ENCODE data around the gene XYLT1.
A peak's percentile ranks its signal among the peaks of the same experiment; 100 is the strongest.
"Not testable (repeated sequence)": the region's sequence is repeated elsewhere in the genome, so short reads cannot be mapped to it uniquely, and the experiment has no call there.

Gene XYLT1

GRCh38 chr16:17470908-17471718 is at the start of gene XYLT1:
Gene XYLT1, minus strand, starts transcription at chr16:17470960. Its CDS starts 164 bp downstream, at chr16:17470796.
- DNase-seq (ENCODE audit: low read depth), result peak; percentile 97

- no peak for DNase-seq (ENCODE audit: low read depth)
Measured at GRCh38 chr16:17520111-17520510, 49.4 kb upstream of the XYLT1 start.

GRCh38 chr16:17519101-17519955 is 48.6 kb upstream of the XYLT1 start:
- DNase-seq (ENCODE audit: low read depth), result no peak

GRCh38 chr16:17518441-17518840 is 47.7 kb upstream of the XYLT1 start:
- no peak for DNase-seq (ENCODE audit: low read depth)

- DNase-seq (ENCODE audit: low read depth), result no peak
Measured at GRCh38 chr16:17515421-17516210, 44.9 kb upstream of the XYLT1 start.

- DNase-seq (ENCODE audit: low read depth), result no peak
Measured at GRCh38 chr16:17512636-17513220, 42.0 kb upstream of the XYLT1 start.

- peak; percentile 69 for DNase-seq (ENCODE audit: low read depth)
Measured at GRCh38 chr16:17511340-17511739, 40.6 kb upstream of the XYLT1 start.

- no peak for DNase-seq (ENCODE audit: low read depth)
Measured at GRCh38 chr16:17510567-17510966, 39.8 kb upstream of the XYLT1 start.

- no peak for DNase-seq (ENCODE audit: low read depth)
Measured at GRCh38 chr16:17509194-17509593, 38.4 kb upstream of the XYLT1 start.

GRCh38 chr16:17508303-17508702 is 37.5 kb upstream of the XYLT1 start:
- no peak for DNase-seq (ENCODE audit: low read depth)

- not testable (repeated sequence) for DNase-seq (ENCODE audit: low read depth)
Measured at GRCh38 chr16:17507516-17507915, 36.8 kb upstream of the XYLT1 start.

GRCh38 chr16:17505828-17506227 is 35.1 kb upstream of the XYLT1 start:
- DNase-seq (ENCODE audit: low read depth), result not testable (repeated sequence)

GRCh38 chr16:17504050-17504449 is 33.3 kb upstream of the XYLT1 start:
- DNase-seq (ENCODE audit: low read depth), result no peak

- DNase-seq (ENCODE audit: low read depth), result no peak
Measured at GRCh38 chr16:17503331-17503730, 32.6 kb upstream of the XYLT1 start.

- no peak for DNase-seq (ENCODE audit: low read depth)
Measured at GRCh38 chr16:17501321-17501720, 30.6 kb upstream of the XYLT1 start.

- DNase-seq (ENCODE audit: low read depth), result no peak
Measured at GRCh38 chr16:17499223-17499902, 28.6 kb upstream of the XYLT1 start.

GRCh38 chr16:17497648-17498047 is 26.9 kb upstream of the XYLT1 start:
- no peak for DNase-seq (ENCODE audit: low read depth)

GRCh38 chr16:17496891-17497290 is 26.1 kb upstream of the XYLT1 start:
- no peak for DNase-seq (ENCODE audit: low read depth)

- DNase-seq (ENCODE audit: low read depth), result no peak
Measured at GRCh38 chr16:17493012-17493411, 22.3 kb upstream of the XYLT1 start.

- DNase-seq (ENCODE audit: low read depth), result no peak
Measured at GRCh38 chr16:17491140-17491662, 20.4 kb upstream of the XYLT1 start.

GRCh38 chr16:17488506-17488905 is 17.7 kb upstream of the XYLT1 start:
- no peak for DNase-seq (ENCODE audit: low read depth)
